GM19452 (cell line): ENCODE data around the gene NPLOC4.
"Not testable (repeated sequence)": the region's sequence is repeated elsewhere in the genome, so short reads cannot be mapped to it uniquely, and the experiment has no call there.

ENCODE experiments used
- ATAC-seq: cut with Tn5 transposase; IDR thresholded peaks from one replicate; pipeline ENCODE4 v1.9.1; 2021; ENCODE audit not compliant: unreplicated experiment

Gene NPLOC4

DNA sequence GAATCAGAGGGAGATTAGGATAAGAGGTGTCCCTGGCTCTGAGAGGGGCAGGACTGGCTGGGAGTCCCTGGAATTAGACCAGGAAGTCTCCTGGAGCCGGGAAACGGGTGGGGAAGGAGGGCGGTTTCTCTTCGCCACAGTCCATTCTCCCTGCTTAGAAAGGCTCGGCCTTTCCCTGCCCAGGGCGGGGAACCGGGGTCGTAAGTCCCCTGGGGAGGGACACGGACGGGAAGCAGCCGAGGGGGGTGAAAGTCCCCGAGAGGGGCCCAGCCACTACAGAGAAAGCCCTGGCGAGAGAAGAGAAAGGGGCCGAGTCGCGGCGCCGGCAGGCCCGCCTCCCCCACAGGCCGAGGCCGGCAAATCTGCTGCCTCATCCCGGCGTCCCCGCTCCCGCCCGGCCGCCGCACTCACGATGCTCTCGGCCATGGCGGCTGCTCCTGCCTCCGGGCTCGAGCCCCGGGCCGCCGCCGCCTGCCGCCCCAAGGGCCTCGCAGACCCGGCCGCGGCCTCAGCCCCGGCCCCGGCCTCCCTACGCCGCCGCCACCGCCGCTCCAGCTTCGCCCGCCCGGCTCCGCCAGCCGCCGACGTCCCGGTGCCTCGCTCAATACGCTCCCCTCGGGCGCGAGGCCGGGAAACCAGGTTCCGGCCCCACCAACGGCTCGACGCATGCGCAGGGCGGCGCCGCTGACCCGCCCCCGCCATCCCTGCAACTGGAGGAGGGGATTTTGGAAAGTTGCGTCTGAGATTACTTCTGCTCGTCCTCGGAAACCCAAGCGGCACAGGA, at the start of gene NPLOC4, which contains the start of gene TSPAN10:
Gene NPLOC4, minus strand, starts transcription at position 608 of the 784 bp plus-strand sequence. Its CDS starts 182 bp downstream, at position 426.
Gene TSPAN10, plus strand, starts transcription at position 692 of the 784 bp plus-strand sequence. CDS start 5,217 bp downstream, outside the sequence.
- ATAC-seq, result peak; percentile 86

DNA sequence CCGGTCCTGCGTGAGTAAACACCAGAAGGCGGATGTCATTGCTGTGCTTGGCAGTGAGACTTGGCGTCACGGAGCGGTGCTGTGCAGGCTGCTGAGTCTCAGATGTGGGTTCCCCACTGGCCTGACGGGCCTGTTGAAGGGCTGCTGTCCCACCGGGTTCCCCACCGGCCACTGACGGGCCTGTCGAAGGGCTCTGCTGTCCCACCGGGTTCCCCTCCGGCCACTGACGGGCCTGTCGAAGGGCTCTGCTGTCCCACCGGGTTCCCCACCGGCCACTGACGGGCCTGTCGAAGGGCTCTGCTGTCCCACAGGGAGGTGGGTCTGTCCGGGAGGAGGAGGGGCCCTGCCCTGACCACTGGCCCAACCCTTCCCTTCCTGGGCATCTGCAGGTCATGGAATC, 49.7 kb upstream of the NPLOC4 start:
- no peak for ATAC-seq

- ATAC-seq, result no peak
Observed at GRCh38 chr17:81685108-81685507, 48.2 kb upstream of the NPLOC4 start.

- ATAC-seq, result no peak
Observed at GRCh38 chr17:81684442-81684911, 47.6 kb upstream of the NPLOC4 start.

DNA sequence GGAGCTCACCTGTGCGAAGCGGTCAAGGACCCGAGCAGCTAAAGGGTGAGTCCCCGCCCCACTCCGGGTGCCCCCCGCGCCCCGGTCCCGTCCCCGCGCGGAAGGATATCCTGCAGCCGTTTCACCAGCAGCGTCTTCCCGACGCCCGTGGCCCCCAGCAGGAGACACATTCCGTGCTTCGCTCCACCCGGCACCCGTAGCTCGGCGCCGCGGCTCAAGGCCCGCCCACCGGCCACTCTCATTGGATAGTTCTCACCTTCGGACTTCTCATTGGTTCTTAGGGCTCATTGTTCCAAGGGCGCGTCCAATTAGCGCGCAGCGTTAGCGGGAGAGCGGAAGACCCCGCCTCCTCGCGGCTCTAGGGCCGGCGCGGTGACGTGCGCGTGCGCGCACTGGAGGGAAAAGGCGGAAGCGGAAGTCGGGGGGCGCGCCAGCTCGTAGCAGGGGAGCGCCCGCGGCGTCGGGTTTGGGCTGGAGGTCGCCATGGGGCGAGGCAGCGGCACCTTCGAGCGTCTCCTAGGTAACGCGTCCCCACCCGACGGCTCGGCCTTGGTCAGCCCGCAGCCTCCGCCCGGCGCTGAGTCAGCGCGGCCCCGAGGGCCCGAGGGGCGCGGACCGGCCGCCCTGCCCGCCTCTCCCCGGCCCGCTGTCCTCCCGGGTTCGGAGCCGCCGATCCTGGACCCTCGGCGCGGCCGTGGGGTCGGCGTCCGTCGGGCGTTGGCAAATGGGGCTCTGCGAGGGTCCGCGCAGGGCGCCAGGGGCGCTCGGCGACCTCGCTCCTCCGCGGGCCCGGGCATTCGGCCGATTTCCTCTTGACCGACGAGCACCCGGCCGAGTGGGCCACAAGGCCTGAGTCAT, 46.9 kb upstream of the NPLOC4 start, which contains the start of the genes ARL16 and HGS:
Gene ARL16, minus strand, starts transcription at position 214 of the 858 bp plus-strand sequence. Its CDS starts 44 bp downstream, at position 170.
Gene HGS, plus strand, starts transcription at position 428 of the 858 bp plus-strand sequence. Its CDS starts 56 bp downstream, at position 484.
- peak; percentile 87 for ATAC-seq

GRCh38 chr17:81683208-81683583, 46.3 kb upstream of the NPLOC4 start:
- ATAC-seq, result peak; percentile 31

DNA sequence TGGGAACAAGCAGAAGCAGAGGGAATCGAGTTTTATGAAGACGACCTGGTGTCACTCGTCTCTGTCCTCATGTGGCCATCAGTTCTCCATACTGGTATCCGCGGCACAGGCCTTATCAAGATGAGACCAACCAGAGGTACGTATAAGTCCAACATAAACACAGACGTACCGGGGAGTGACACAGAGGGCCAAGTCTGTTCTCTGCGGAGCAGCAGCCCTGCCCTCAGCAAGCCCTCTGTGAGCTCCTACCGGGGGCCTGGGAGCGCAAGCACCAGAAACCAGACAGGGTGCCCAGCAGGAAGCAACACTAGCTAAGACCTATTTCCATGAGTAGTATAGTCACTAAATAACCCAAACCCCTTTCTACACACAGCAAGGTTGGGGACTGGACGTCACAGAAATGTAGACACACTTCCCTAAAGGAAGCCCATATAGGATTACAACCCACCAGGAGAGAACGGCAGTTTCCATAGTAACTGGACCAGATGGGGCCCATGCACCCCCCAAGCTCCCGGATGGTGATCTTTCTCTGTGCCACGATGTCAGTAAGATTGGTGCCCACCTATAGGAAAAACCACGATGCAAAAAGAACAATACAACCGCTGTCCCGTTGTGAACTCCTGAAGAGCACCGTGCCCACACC, 45.8 kb upstream of the NPLOC4 start:
- no peak for ATAC-seq

DNA sequence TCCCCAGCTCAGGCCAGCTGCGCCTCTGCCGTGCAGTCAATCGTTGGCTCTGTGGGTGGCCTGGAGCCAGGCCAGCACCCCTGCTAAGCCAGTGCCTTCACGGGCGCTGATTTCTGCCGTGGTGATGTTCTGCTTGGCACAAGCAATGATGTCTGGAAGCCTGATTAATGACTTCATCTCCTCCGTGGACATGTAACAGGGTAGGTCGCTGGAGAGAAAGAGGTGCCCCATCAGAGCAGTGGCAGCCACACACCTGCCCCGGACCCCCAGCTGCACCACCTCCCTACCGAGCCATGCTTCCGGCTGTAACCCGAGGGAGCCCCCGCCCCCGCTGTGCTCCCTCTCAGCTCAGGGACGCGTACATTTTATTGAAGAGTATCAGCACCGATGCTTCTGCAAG, 44.8 kb upstream of the NPLOC4 start:
- ATAC-seq, result no peak

- no peak for ATAC-seq
Observed at GRCh38 chr17:81680150-81680549, 43.2 kb upstream of the NPLOC4 start.

DNA sequence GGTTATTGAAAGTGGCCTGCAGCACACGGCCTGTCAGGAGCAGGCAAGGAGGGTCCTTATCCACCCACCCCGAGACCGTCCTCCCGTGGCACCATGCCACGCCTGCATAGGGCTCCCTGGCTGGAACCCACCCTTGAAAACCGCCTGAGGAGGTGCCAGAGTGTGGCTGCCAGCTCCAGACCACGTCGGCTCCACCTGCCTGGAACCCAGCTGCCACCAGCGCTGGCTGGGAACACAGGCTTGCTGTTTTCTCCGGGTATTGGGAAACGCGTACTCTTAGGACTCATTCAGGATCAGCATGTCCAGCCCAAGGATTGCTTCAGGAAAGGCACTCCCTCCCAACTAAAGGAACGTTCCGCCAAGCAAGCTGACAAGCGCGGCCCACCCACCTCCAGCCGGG, 40.0 kb upstream of the NPLOC4 start:
- no peak for ATAC-seq

DNA sequence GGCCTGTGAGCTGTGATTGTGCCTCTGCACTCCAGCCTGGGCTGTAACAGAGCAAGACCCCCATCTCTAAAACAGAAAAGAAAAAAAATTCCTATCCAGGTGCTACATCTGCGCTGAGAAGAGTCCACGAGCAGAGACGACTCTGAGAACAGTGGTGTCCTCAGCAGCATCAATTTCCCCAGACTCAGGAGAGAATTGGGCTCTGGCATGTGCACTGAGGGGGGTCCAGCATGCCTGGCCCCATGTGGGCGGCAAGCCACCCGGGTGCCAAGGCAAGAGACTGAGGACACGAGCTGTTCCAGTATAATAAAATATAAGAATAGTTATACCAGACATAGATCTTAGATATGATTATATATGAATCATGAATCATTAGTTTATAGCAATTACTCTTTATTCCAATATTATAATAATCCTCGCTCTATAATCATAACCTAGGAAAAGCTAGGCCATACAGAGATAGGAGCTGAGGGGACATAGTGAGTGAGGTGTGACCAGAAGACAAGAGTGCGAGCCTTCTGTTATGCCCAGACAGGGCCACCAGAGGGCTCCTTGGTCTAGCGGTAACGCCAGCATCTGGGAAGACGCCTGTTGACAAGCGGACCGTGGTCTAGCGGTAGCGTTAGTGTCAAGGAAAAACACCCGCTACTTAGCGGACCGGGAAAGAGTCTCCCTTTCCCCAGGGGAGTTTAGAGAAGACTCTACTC, 38.8 kb upstream of the NPLOC4 start:
- ATAC-seq, result not testable (repeated sequence)

DNA sequence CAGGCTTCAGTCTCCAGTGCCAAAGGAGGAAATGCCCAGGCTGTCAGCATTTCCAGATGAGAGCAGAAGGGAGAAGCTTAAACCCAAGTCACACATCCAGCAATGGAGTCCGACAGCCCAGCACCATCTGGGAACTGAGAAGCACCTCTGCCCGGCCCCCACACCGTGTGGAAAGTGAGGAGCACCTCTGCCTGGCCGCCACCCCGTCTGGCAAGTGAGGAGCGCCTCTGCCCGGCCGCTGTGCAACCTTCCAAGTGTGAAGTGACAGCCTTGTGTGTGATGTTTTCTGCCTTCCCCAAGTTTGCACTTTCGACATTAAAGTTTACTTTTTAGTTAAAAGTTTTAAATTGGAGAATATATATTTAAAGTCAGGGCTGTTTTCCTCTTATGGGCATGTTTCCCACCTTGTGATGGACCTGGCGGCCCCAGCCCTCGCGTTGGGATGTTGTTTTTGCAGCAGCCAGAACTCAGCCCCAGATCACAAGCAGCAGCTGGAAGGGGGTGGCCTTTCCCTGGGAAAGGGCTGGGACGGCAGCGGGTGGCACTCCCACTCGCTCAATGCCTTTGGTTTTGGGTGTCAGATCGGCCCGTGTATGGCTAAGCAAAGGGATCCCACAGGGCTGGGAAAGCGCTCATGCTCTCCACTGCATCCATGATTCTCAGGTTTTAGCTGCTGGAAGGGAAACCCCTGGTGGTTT, 36.8 kb upstream of the NPLOC4 start:
- no peak for ATAC-seq

DNA sequence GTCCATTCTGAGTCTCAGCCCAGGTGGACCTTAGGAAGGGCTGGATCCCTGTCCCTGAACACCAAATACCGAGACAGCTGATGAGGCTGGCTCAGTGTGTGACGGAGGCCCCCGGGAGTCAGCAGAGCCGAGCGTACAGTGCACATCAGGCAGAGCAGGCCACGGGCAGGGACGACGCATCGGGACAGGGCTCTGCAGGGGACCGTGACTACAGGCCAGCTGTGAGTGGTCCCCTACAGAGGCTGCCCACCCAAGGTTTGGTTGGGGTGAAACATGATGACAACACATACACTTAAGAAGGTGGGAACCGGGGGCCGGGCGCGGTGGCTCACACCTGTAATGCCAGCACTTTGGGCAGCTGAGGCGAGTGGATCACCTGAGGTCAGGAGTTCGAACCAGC, 36.0 kb upstream of the NPLOC4 start:
- no peak for ATAC-seq

GRCh38 chr17:81672504-81672903, 35.6 kb upstream of the NPLOC4 start:
- no peak for ATAC-seq

- ATAC-seq, result no peak
Observed at GRCh38 chr17:81667754-81668153, 30.8 kb upstream of the NPLOC4 start.

DNA sequence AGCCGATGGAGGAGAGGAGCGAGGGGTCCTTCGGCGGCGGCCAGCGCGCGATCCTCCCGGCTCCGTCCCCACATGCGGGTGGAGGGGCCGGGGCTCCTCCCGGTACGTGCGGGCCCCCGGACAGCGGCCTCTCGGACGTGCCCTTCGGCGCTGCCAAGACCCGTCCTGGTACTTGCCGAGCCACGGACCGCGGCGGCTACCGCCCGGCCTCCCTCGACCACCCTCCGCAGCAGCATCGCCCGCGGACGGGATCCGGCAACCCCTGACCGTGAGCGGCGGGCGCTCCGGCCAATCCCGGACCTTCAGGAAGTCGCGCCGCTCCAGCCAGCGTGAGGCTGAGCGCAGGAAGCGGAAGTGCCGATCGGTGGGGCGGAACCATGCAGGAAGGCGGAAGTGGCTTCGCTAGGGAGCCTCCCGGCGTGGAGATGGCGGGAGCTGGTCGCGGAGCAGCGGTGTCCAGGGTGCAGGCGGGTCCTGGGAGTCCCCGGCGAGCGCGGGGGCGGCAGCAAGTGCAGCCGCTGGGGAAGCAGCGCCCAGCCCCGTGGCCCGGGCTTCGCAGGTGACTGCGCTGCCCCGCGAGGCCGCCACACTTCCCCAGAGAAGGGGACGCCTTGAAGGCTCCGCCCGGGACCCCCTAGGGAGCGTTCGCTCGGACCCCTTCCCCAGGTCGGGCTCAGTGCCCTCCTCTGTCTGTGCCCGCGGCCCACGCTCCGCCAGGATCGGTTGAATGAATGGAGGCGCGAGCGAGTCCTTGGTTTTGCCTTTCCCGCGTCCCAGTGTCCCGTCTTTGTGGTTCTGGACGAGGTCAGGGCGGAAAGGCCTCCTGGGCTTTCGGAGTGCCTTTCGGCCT, 29.7 kb upstream of the NPLOC4 start, which contains the start of the genes CCDC137 and OXLD1:
Gene CCDC137, plus strand, starts transcription at position 396 of the 850 bp plus-strand sequence. Its CDS starts 30 bp downstream, at position 426.
Gene OXLD1, minus strand, starts transcription at position 264 of the 850 bp plus-strand sequence. Its CDS starts 28 bp downstream, at position 236.
- peak; percentile 93 for ATAC-seq

GRCh38 chr17:81666092-81666341, 29.1 kb upstream of the NPLOC4 start:
- no peak for ATAC-seq

- ATAC-seq, result no peak
Observed at GRCh38 chr17:81665205-81666091, 28.5 kb upstream of the NPLOC4 start.
